ENCODE data around the gene ITK.

ITK gene

DNA sequence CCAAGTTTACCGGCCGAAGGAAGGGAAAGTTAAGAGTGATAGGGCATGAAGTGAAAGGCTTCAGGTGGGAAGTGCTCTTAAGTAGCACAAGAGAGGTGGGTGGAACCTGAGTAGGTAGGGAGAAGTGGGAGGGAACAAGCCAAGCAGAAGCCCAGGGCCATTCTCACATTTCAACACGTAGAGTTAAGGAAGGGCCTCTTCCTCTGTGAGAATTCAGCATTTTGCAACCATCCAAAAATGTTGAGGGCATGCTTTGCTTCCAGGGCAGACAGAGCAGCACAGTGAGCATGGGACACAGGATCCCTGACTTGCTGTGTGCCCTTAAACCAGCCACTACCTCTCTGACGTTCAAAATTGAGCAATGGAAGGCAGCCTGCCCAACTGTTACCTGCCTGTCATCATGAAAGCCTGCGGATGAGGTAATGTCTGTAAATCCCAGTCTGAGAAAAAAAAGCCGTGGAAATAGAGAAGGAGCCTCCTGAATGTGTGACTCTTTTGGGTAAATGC lies 88.6 kb downstream of the ITK start:
- no peak overlapping the region for H3K4ac ChIP-seq (ENCODE audit: low read depth, low read length)
- H2BK5ac ChIP-seq (ENCODE audit: low read length) = no peak overlapping the region
- H3K18ac ChIP-seq (ENCODE audit: low read length) = no peak overlapping the region
- H3K27ac ChIP-seq (ENCODE audit: low read depth, low read length) = no peak overlapping the region
- peak overlapping the region; percentile 65 for H3K56ac ChIP-seq (ENCODE audit: low read length)
- peaks cover 1% of the 10 kb centered on the region for H3K79me2 ChIP-seq (ENCODE audit: control insufficient read depth, insufficient read depth, low read length)
- no peak overlapping the region for H2BK15ac ChIP-seq (replicated peaks; ENCODE audit: low read depth)
- H2AK5ac ChIP-seq (ENCODE audit: low read length) = no peak overlapping the region
- no peaks in the 10 kb centered on the region for H3K36me3 ChIP-seq (ENCODE audit: control insufficient read depth, insufficient read depth, low read length)
- H4K5ac ChIP-seq (ENCODE audit: low read length) = no peak overlapping the region
- H3K4me1 ChIP-seq (ENCODE audit: control insufficient read depth, low read depth, low read length) = peaks cover 4% of the 10 kb centered on the region
- H3K23ac ChIP-seq (ENCODE audit: low read length) = no peak overlapping the region
- H4K8ac ChIP-seq (ENCODE audit: low read depth, low read length) = no peak overlapping the region
- H3K4me2 ChIP-seq (ENCODE audit: low read length) = no peak overlapping the region
- WGBS (ENCODE audit: extremely low coverage, insufficient coverage, low lambda C conversion rate) = no CpG with 5 or more reads among the region's 6 CpGs
- H3K79me1 ChIP-seq (ENCODE audit: low read length) = peaks cover 1% of the 10 kb centered on the region
- peak; percentile 84 for DNase-seq
- no peak overlapping the region for H3K9ac ChIP-seq (ENCODE audit: low read length)
- no peak overlapping the region for H2BK120ac ChIP-seq (ENCODE audit: low read depth, low read length)
- H3K27me3 ChIP-seq (ENCODE audit: insufficient read depth, low read length, poor library complexity) = no peaks in the 10 kb centered on the region
- no peak overlapping the region for H3K4me3 ChIP-seq (ENCODE audit: low read length)

DNA sequence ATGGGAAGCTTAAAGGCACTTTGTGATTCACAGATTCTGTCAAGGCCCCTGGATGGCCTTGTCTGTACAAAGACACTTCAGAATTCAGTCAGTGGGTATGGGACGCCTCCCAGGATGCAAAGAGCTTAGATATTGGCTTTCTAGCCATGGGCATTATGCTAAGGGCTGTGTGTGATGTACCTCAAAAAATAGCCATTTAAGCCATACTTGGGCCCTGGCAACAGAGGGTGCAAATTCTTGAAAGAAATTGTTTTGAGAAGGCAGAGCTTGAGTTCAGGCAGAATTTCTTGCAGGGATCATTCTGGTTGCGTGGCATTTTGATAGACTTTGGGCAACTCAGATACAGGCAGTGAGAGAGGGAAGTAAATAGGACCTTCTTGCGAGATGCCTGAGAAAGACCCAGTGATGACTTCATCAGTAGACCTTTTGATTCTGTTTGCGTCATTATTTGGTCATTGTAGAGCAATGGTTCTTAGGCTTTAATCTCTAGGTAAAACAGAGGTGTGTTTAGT lies 89.2 kb downstream of the ITK start:
- no peak overlapping the region for H3K56ac ChIP-seq (ENCODE audit: low read length)
- no peaks in the 10 kb centered on the region for H3K36me3 ChIP-seq (ENCODE audit: control insufficient read depth, insufficient read depth, low read length)
- no peak overlapping the region for H3K4ac ChIP-seq (ENCODE audit: low read depth, low read length)
- H2BK120ac ChIP-seq (ENCODE audit: low read depth, low read length) = no peak overlapping the region
- no peak overlapping the region for H2AK5ac ChIP-seq (ENCODE audit: low read length)
- H3K27me3 ChIP-seq (ENCODE audit: insufficient read depth, low read length, poor library complexity) = no peaks in the 10 kb centered on the region
- no peak overlapping the region for H3K27ac ChIP-seq (ENCODE audit: low read depth, low read length)
- WGBS (ENCODE audit: extremely low coverage, insufficient coverage, low lambda C conversion rate) = no CpG with 5 or more reads among the region's 4 CpGs
- H3K18ac ChIP-seq (ENCODE audit: low read length) = no peak overlapping the region
- H3K23ac ChIP-seq (ENCODE audit: low read length) = no peak overlapping the region
- no peak overlapping the region for H3K4me3 ChIP-seq (ENCODE audit: low read length)
- H4K5ac ChIP-seq (ENCODE audit: low read length) = no peak overlapping the region
- H3K4me1 ChIP-seq (ENCODE audit: control insufficient read depth, low read depth, low read length) = peaks cover 4% of the 10 kb centered on the region
- H4K8ac ChIP-seq (ENCODE audit: low read depth, low read length) = no peak overlapping the region
- H3K79me2 ChIP-seq (ENCODE audit: control insufficient read depth, insufficient read depth, low read length) = peaks cover 1% of the 10 kb centered on the region
- H3K79me1 ChIP-seq (ENCODE audit: low read length) = peaks cover 1% of the 10 kb centered on the region
- no peak for DNase-seq
- no peak overlapping the region for H3K9ac ChIP-seq (ENCODE audit: low read length)
- no peak overlapping the region for H3K4me2 ChIP-seq (ENCODE audit: low read length)
- no peak overlapping the region for H2BK15ac ChIP-seq (replicated peaks; ENCODE audit: low read depth)
- H2BK5ac ChIP-seq (ENCODE audit: low read length) = no peak overlapping the region

- Histone ChIP-seq H2BK120ac (ENCODE audit: low read depth, low read length) (no peak overlapping the region), H3K56ac (ENCODE audit: low read length) (no peak overlapping the region), H2BK5ac (ENCODE audit: low read length) (no peak overlapping the region), H3K4me1 (ENCODE audit: control insufficient read depth, low read depth, low read length) (peaks cover 2% of the 10 kb centered on the region), H3K4ac (ENCODE audit: low read depth, low read length) (no peak overlapping the region), H3K4me2 (ENCODE audit: low read length) (no peak overlapping the region), H3K23ac (ENCODE audit: low read length) (no peak overlapping the region), H4K8ac (ENCODE audit: low read depth, low read length) (no peak overlapping the region), H3K27ac (ENCODE audit: low read depth, low read length) (no peak overlapping the region), H3K9ac (ENCODE audit: low read length) (no peak overlapping the region), H3K79me1 (ENCODE audit: low read length) (peaks cover 1% of the 10 kb centered on the region), H2AK5ac (ENCODE audit: low read length) (no peak overlapping the region), H2BK15ac (replicated peaks; ENCODE audit: low read depth) (no peak overlapping the region), H3K18ac (ENCODE audit: low read length) (no peak overlapping the region), H3K79me2 (ENCODE audit: control insufficient read depth, insufficient read depth, low read length) (peaks cover 1% of the 10 kb centered on the region), H4K5ac (ENCODE audit: low read length) (no peak overlapping the region), H3K4me3 (ENCODE audit: low read length) (no peak overlapping the region), H3K27me3 (ENCODE audit: insufficient read depth, low read length, poor library complexity) (no peaks in the 10 kb centered on the region), H3K36me3 (ENCODE audit: control insufficient read depth, insufficient read depth, low read length) (no peaks in the 10 kb centered on the region)
- DNase-seq = no peak
- no CpG with 5 or more reads among the region's 3 CpGs for WGBS (ENCODE audit: extremely low coverage, insufficient coverage, low lambda C conversion rate)
These were observed 90.1 kb downstream of the ITK start for GRCh38 chr5:157270771-157271170.

DNA sequence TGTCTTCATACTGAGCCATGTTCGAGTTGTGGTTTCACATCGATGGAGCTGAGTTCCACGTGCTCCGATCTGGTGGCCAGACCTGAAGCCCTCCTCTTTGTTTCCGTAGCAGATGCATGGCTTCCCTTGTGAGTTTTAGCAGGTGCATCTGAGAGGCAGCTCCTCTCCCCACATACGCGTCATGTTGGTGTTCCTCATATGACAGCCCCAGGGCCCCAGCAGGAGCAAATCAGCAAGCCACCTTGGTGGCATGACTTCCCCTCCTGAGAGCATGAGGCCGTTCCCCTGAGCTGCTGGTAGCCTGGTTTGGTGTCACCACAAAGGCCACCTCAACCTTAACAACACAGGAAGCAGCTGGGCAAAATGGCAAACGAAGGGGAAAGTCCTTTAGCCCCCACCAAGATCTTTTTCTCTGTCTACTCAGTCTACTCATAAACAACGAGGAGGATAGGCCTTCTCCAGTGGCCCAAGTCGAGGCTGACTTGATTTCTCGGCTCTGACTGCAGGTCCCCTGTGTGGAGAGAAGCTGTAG lies 91.2 kb downstream of the ITK start:
- no peak overlapping the region for H2BK15ac ChIP-seq (replicated peaks; ENCODE audit: low read depth)
- H3K79me1 ChIP-seq (ENCODE audit: low read length) = peaks cover 1% of the 10 kb centered on the region
- no peak overlapping the region for H3K27ac ChIP-seq (ENCODE audit: low read depth, low read length)
- H3K56ac ChIP-seq (ENCODE audit: low read length) = no peak overlapping the region
- H3K4ac ChIP-seq (ENCODE audit: low read depth, low read length) = no peak overlapping the region
- no peak overlapping the region for H2AK5ac ChIP-seq (ENCODE audit: low read length)
- H3K9ac ChIP-seq (ENCODE audit: low read length) = no peak overlapping the region
- H2BK5ac ChIP-seq (ENCODE audit: low read length) = no peak overlapping the region
- H3K79me2 ChIP-seq (ENCODE audit: control insufficient read depth, insufficient read depth, low read length) = peaks cover 1% of the 10 kb centered on the region
- no peak overlapping the region for H3K4me2 ChIP-seq (ENCODE audit: low read length)
- no peak overlapping the region for H4K5ac ChIP-seq (ENCODE audit: low read length)
- H3K4me1 ChIP-seq (ENCODE audit: control insufficient read depth, low read depth, low read length) = peaks cover 2% of the 10 kb centered on the region
- no peak for DNase-seq
- WGBS (ENCODE audit: extremely low coverage, insufficient coverage, low lambda C conversion rate) = no CpG with 5 or more reads among the region's 12 CpGs
- H3K27me3 ChIP-seq (ENCODE audit: insufficient read depth, low read length, poor library complexity) = no peaks in the 10 kb centered on the region
- H4K8ac ChIP-seq (ENCODE audit: low read depth, low read length) = no peak overlapping the region
- no peak overlapping the region for H3K4me3 ChIP-seq (ENCODE audit: low read length)
- H3K18ac ChIP-seq (ENCODE audit: low read length) = no peak overlapping the region
- no peak overlapping the region for H3K23ac ChIP-seq (ENCODE audit: low read length)
- no peak overlapping the region for H2BK120ac ChIP-seq (ENCODE audit: low read depth, low read length)
- H3K36me3 ChIP-seq (ENCODE audit: control insufficient read depth, insufficient read depth, low read length) = no peaks in the 10 kb centered on the region

GRCh38 chr5:157273131-157273556 lies 92.5 kb downstream of the ITK start:
- no peak overlapping the region for H3K4me2 ChIP-seq (ENCODE audit: low read length)
- H3K4me3 ChIP-seq (ENCODE audit: low read length) = no peak overlapping the region
- H2BK15ac ChIP-seq (replicated peaks; ENCODE audit: low read depth) = no peak overlapping the region
- no peaks in the 10 kb centered on the region for H3K27me3 ChIP-seq (ENCODE audit: insufficient read depth, low read length, poor library complexity)
- no peak overlapping the region for H3K23ac ChIP-seq (ENCODE audit: low read length)
- H3K4ac ChIP-seq (ENCODE audit: low read depth, low read length) = no peak overlapping the region
- H3K9ac ChIP-seq (ENCODE audit: low read length) = no peak overlapping the region
- peaks cover 1% of the 10 kb centered on the region for H3K79me2 ChIP-seq (ENCODE audit: control insufficient read depth, insufficient read depth, low read length)
- no peak overlapping the region for H2AK5ac ChIP-seq (ENCODE audit: low read length)
- no peak overlapping the region for H2BK120ac ChIP-seq (ENCODE audit: low read depth, low read length)
- H2BK5ac ChIP-seq (ENCODE audit: low read length) = no peak overlapping the region
- H3K56ac ChIP-seq (ENCODE audit: low read length) = no peak overlapping the region
- H4K5ac ChIP-seq (ENCODE audit: low read length) = no peak overlapping the region
- H3K27ac ChIP-seq (ENCODE audit: low read depth, low read length) = no peak overlapping the region
- H3K4me1 ChIP-seq (ENCODE audit: control insufficient read depth, low read depth, low read length) = peaks cover 2% of the 10 kb centered on the region
- H4K8ac ChIP-seq (ENCODE audit: low read depth, low read length) = no peak overlapping the region
- no peaks in the 10 kb centered on the region for H3K79me1 ChIP-seq (ENCODE audit: low read length)
- no peaks in the 10 kb centered on the region for H3K36me3 ChIP-seq (ENCODE audit: control insufficient read depth, insufficient read depth, low read length)
- H3K18ac ChIP-seq (ENCODE audit: low read length) = no peak overlapping the region
- no CpG with 5 or more reads among the region's 1 CpG for WGBS (ENCODE audit: extremely low coverage, insufficient coverage, low lambda C conversion rate)
- no peak for DNase-seq

DNA sequence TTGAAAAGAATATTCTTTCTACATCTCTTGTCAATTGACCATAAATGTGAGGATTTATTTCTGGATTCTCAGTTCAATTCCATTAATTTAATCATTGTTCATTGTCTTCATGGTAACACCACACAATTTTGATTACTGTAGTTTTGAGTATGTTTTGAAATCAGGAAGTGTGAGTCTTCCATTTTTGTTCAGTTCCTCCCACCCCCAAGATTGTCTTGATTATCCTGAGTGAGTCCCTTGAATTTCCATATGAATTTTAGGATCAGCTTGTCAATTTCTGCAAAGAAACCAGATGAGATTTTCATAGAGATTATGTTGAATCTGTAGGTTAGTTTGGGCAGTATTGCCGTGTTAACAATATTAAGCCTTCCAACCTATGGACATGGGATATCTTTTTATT lies 94.8 kb downstream of the ITK start:
- Histone ChIP-seq H2AK5ac (ENCODE audit: low read length) (no peak overlapping the region), H2BK120ac (ENCODE audit: low read depth, low read length) (no peak overlapping the region), H3K79me1 (ENCODE audit: low read length) (no peaks in the 10 kb centered on the region), H3K18ac (ENCODE audit: low read length) (no peak overlapping the region), H3K36me3 (ENCODE audit: control insufficient read depth, insufficient read depth, low read length) (no peaks in the 10 kb centered on the region), H3K4me3 (ENCODE audit: low read length) (no peak overlapping the region), H4K5ac (ENCODE audit: low read length) (no peak overlapping the region), H2BK5ac (ENCODE audit: low read length) (no peak overlapping the region), H3K56ac (ENCODE audit: low read length) (no peak overlapping the region), H2BK15ac (replicated peaks; ENCODE audit: low read depth) (no peak overlapping the region), H3K27me3 (ENCODE audit: insufficient read depth, low read length, poor library complexity) (no peaks in the 10 kb centered on the region), H3K4me2 (ENCODE audit: low read length) (no peak overlapping the region), H3K79me2 (ENCODE audit: control insufficient read depth, insufficient read depth, low read length) (peaks cover 1% of the 10 kb centered on the region), H3K9ac (ENCODE audit: low read length) (no peak overlapping the region), H3K27ac (ENCODE audit: low read depth, low read length) (no peak overlapping the region), H3K23ac (ENCODE audit: low read length) (no peak overlapping the region), H3K4me1 (ENCODE audit: control insufficient read depth, low read depth, low read length) (no peaks in the 10 kb centered on the region), H3K4ac (ENCODE audit: low read depth, low read length) (no peak overlapping the region), H4K8ac (ENCODE audit: low read depth, low read length) (no peak overlapping the region)
- WGBS (ENCODE audit: extremely low coverage, insufficient coverage, low lambda C conversion rate) = no CpG with 5 or more reads among the region's 1 CpG
- DNase-seq = no peak

Data from mesendoderm (in vitro differentiated cells).